ENCODE data around the gene ARL4C. TPM values are rescaled to one million over a fixed set of nuclear protein-coding genes. Genes with fewer than 3 reads are reported as not detected.

The ARL4C gene
- total RNA-seq, 6 donors from 2014 or later: 16.6 to 33.1 (median 20.1) TPM

GRCh38 chr2:234469972-234470371 is 26.9 kb downstream of the ARL4C start:
- Histone ChIP-seq H3K27ac (no peak overlapping the region), H3K4me1 (no peaks in the 10 kb centered on the region), H3K27me3 (no peaks in the 10 kb centered on the region), H3K4me3 (no peak overlapping the region), H3K9me3 (no peaks in the 10 kb centered on the region), H3K36me3 (no peaks in the 10 kb centered on the region)
- TF ChIP-seq EP300 (IDR thresholded peaks at IDR 0.05) (no peak), CTCF (IDR thresholded peaks at IDR 0.05) (no peak), POLR2AphosphoS5 (IDR thresholded peaks at IDR 0.05) (no peak), POLR2A (IDR thresholded peaks at IDR 0.05) (no peak)
- ATAC-seq (ENCODE audit: low FRiP score in 2 of 2) (no peak), DNase-seq (no peak)
- 91 to 95% methylated on average over 4 of the region's 4 CpGs for WGBS, 2 donors

DNA sequence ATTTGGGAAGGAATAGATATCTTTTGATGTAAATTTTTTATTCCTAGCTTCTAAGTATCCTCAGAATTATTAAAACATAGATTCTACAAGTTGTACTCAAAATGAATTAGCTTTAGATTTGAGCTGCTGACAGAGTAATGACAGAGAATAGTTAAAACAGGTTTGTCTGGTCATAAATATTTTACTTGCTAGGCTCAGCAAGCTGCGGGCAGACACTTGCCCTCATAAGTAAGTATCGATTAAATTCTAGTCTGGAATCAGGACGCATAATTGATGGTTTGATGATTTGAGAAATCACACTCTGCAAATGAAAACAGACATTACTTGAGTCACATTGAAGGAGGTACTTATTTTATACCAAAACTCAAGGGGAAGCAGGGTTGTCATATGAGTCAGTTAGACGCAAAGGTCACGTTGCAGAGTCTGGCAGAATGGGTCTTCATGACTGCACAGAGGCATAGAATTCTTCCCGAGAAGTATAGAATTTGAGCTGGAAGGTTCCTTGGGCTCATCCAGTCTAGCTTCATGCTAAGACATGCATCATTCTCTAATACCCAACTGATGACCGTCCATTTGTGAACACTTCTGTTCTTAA is 27.5 kb downstream of the ARL4C start:
- H3K36me3 ChIP-seq: no peaks in the 10 kb centered on the region
- no peak for TF ChIP-seq POLR2A (IDR thresholded peaks at IDR 0.05)
- no peak for TF ChIP-seq CTCF (IDR thresholded peaks at IDR 0.05)
- no peak for TF ChIP-seq EP300 (IDR thresholded peaks at IDR 0.05)
- no peak for TF ChIP-seq POLR2AphosphoS5 (IDR thresholded peaks at IDR 0.05)
- no peak overlapping the region for H3K27ac ChIP-seq
- H3K4me1 ChIP-seq: peaks cover 0 to under 1% (median 0%) of the 10 kb centered on the region in 4 donors
- H3K9me3 ChIP-seq: no peaks in the 10 kb centered on the region
- DNase-seq (no peak), ATAC-seq (ENCODE audit: low FRiP score in 2 of 2) (no peak)
- WGBS, 2 donors: 86 to 91% methylated on average over 7 of the region's 7 CpGs
- no peaks in the 10 kb centered on the region for H3K27me3 ChIP-seq
- no peak overlapping the region for H3K4me3 ChIP-seq

- H3K27ac ChIP-seq: no peak overlapping the region
- H3K4me3 ChIP-seq: no peak overlapping the region
- H3K27me3 ChIP-seq: no peaks in the 10 kb centered on the region
- H3K36me3 ChIP-seq: no peaks in the 10 kb centered on the region
- H3K9me3 ChIP-seq: no peaks in the 10 kb centered on the region
- ATAC-seq (ENCODE audit: low FRiP score in 2 of 2) (peak in 1 of 2 donors; percentile 49), DNase-seq (no peak)
- 76 to 93% methylated on average over 5 of the region's 5 CpGs for WGBS, 2 donors
- no peak for TF ChIP-seq POLR2AphosphoS5 (IDR thresholded peaks at IDR 0.05)
- H3K4me1 ChIP-seq: peaks cover 0 to 3% (median 0%) of the 10 kb centered on the region in 4 donors
These were observed 28.4 kb downstream of the ARL4C start for GRCh38 chr2:234468503-234468902.

- Histone ChIP-seq H3K27me3 (no peaks in the 10 kb centered on the region), H3K27ac (no peak overlapping the region)
These were observed 29.6 kb downstream of the ARL4C start for GRCh38 chr2:234467289-234467688.

GRCh38 chr2:234464291-234464645 is 32.6 kb downstream of the ARL4C start:
- Histone ChIP-seq H3K4me1 (peaks cover 0 to 3% (median 0%) of the 10 kb centered on the region in 4 donors), H3K9me3 (no peaks in the 10 kb centered on the region), H3K27me3 (no peaks in the 10 kb centered on the region), H3K36me3 (no peaks in the 10 kb centered on the region), H3K4me3 (no peak overlapping the region), H3K27ac (no peak overlapping the region)
- no peak for TF ChIP-seq CTCF (IDR thresholded peaks at IDR 0.05)
- no peak for TF ChIP-seq EP300 (IDR thresholded peaks at IDR 0.05)
- no peak for TF ChIP-seq POLR2A (IDR thresholded peaks at IDR 0.05)
- TF ChIP-seq POLR2AphosphoS5 (IDR thresholded peaks at IDR 0.05): no peak
- no peak for DNase-seq
- ATAC-seq (ENCODE audit: low FRiP score in 2 of 2): no peak
- 85 to 93% methylated on average over 8 to 9 of the region's 9 CpGs for WGBS, 2 donors

More at GRCh38 chr2:234467289-234467688, 29.6 kb downstream of the ARL4C start:
- Histone ChIP-seq H3K36me3 (no peaks in the 10 kb centered on the region), H3K9me3 (no peaks in the 10 kb centered on the region), H3K4me3 (no peak overlapping the region), H3K4me1 (peaks cover 0 to 3% (median 0%) of the 10 kb centered on the region in 4 donors)
- WGBS, 2 donors: 88 to 100% methylated on average over 3 to 4 of the region's 4 CpGs
- ATAC-seq (ENCODE audit: low FRiP score in 2 of 2) (no peak), DNase-seq (no peak)
- no peak for TF ChIP-seq POLR2AphosphoS5 (IDR thresholded peaks at IDR 0.05)
- no peak for TF ChIP-seq EP300 (IDR thresholded peaks at IDR 0.05)
- TF ChIP-seq POLR2A (IDR thresholded peaks at IDR 0.05): no peak
- TF ChIP-seq CTCF (IDR thresholded peaks at IDR 0.05): no peak
